ENCODE results near the gene CASZ1. TPM values are rescaled to one million over a fixed set of nuclear protein-coding genes. Genes with fewer than 3 reads are reported as not detected.

Gene CASZ1
- total RNA-seq, 1 donor from 2014 or later = 3.4 TPM

- Mint-ChIP-seq H3K9me3 (no peaks in the 10 kb centered on the region), H3K4me1 (peaks cover 30% of the 10 kb centered on the region), H3K27me3 (ENCODE audit: insufficient read depth, low read depth) (peaks cover 23% of the 10 kb centered on the region), H3K27ac (no peak overlapping the region), H3K4me3 (no peak overlapping the region), H3K36me3 (peaks cover 5% of the 10 kb centered on the region)
- Histone ChIP-seq H3K27ac (no peak overlapping the region), H3K27me3 (peaks cover 41% of the 10 kb centered on the region), H3F3A (ENCODE audit: low read depth) (peaks cover 31% of the 10 kb centered on the region), H3K4me2 (no peak overlapping the region), H3K4me3 (no peak overlapping the region), H3K9me3 (ENCODE audit: low read depth) (no peaks in the 10 kb centered on the region), H3K4me1 (peaks cover 31% of the 10 kb centered on the region), H4K20me1 (ENCODE audit: low read depth) (peaks cover 48% of the 10 kb centered on the region), H2AFZ (replicated peaks) (no peak overlapping the region), H3K79me2 (ENCODE audit: low read depth) (no peaks in the 10 kb centered on the region), H3K36me3 (no peaks in the 10 kb centered on the region), H3K9ac (no peak overlapping the region)
- no peak for TF ChIP-seq EZH2 (IDR thresholded peaks at IDR 0.05)
- no peak for TF ChIP-seq EZH2phosphoT487 (IDR thresholded peaks at IDR 0.05)
- no peak for TF ChIP-seq CTCF (IDR thresholded peaks at IDR 0.05)
- DNase-seq (ENCODE audit: low spot score) = no peak
These were observed 160.5 kb downstream of the CASZ1 start for GRCh38 chr1:10635992-10636391.

- H3K4me1 Mint-ChIP-seq = peaks cover 34% of the 10 kb centered on the region
- no peak overlapping the region for H3K9ac ChIP-seq
These were observed 161.2 kb downstream of the CASZ1 start for GRCh38 chr1:10635085-10635896.

GRCh38 chr1:10634428-10635084 is 161.9 kb downstream of the CASZ1 start:
- Histone ChIP-seq H3K4me2 (no peak overlapping the region), H3K27ac (no peak overlapping the region), H3K4me3 (no peak overlapping the region), H2AFZ (replicated peaks) (no peak overlapping the region), H3K36me3 (no peaks in the 10 kb centered on the region), H3K27me3 (peaks cover 27% of the 10 kb centered on the region), H4K20me1 (ENCODE audit: low read depth) (peaks cover 44% of the 10 kb centered on the region), H3K9ac (no peak overlapping the region), H3K79me2 (ENCODE audit: low read depth) (no peaks in the 10 kb centered on the region), H3K4me1 (peaks cover 35% of the 10 kb centered on the region), H3F3A (ENCODE audit: low read depth) (peaks cover 31% of the 10 kb centered on the region), H3K9me3 (ENCODE audit: low read depth) (no peaks in the 10 kb centered on the region)
- Mint-ChIP-seq H3K4me3 (no peak overlapping the region), H3K9me3 (no peaks in the 10 kb centered on the region), H3K27me3 (ENCODE audit: insufficient read depth, low read depth) (peaks cover 14% of the 10 kb centered on the region), H3K36me3 (peaks cover 5% of the 10 kb centered on the region), H3K4me1 (peaks cover 39% of the 10 kb centered on the region), H3K27ac (no peak overlapping the region)
- TF ChIP-seq EZH2 (IDR thresholded peaks at IDR 0.05) = no peak
- no peak for TF ChIP-seq EZH2phosphoT487 (IDR thresholded peaks at IDR 0.05)
- no peak for TF ChIP-seq CTCF (IDR thresholded peaks at IDR 0.05)
- no peak for DNase-seq (ENCODE audit: low spot score)

More at GRCh38 chr1:10635085-10635896, 161.2 kb downstream of the CASZ1 start:
- Histone ChIP-seq H3K4me2 (no peak overlapping the region), H3K79me2 (ENCODE audit: low read depth) (no peaks in the 10 kb centered on the region), H3K9me3 (ENCODE audit: low read depth) (no peaks in the 10 kb centered on the region), H3K4me1 (peaks cover 35% of the 10 kb centered on the region), H2AFZ (replicated peaks) (no peak overlapping the region), H4K20me1 (ENCODE audit: low read depth) (peaks cover 47% of the 10 kb centered on the region), H3K27me3 (peaks cover 35% of the 10 kb centered on the region), H3F3A (ENCODE audit: low read depth) (peaks cover 31% of the 10 kb centered on the region), H3K4me3 (no peak overlapping the region), H3K27ac (no peak overlapping the region), H3K36me3 (no peaks in the 10 kb centered on the region)
- no peak for TF ChIP-seq CTCF (IDR thresholded peaks at IDR 0.05)
- no peak for TF ChIP-seq EZH2phosphoT487 (IDR thresholded peaks at IDR 0.05)
- TF ChIP-seq EZH2 (IDR thresholded peaks at IDR 0.05) = no peak
- no peak for DNase-seq (ENCODE audit: low spot score)
- Mint-ChIP-seq H3K27ac (no peak overlapping the region), H3K27me3 (ENCODE audit: insufficient read depth, low read depth) (peaks cover 20% of the 10 kb centered on the region), H3K4me3 (no peak overlapping the region), H3K9me3 (no peaks in the 10 kb centered on the region), H3K36me3 (peaks cover 5% of the 10 kb centered on the region)

Measured in neural progenitor cell (in vitro differentiated cells).